ENCODE data around the gene NTN5. TPM values are rescaled to one million over a fixed set of nuclear protein-coding genes. Genes with fewer than 3 reads are reported as not detected.

NTN5 gene
- total RNA-seq, 3 donors from 2014 or later (not counting 1 experiment from before 2014, with no cell fraction given) = 1.3 to 3.4 (median 2.1) TPM

DNA sequence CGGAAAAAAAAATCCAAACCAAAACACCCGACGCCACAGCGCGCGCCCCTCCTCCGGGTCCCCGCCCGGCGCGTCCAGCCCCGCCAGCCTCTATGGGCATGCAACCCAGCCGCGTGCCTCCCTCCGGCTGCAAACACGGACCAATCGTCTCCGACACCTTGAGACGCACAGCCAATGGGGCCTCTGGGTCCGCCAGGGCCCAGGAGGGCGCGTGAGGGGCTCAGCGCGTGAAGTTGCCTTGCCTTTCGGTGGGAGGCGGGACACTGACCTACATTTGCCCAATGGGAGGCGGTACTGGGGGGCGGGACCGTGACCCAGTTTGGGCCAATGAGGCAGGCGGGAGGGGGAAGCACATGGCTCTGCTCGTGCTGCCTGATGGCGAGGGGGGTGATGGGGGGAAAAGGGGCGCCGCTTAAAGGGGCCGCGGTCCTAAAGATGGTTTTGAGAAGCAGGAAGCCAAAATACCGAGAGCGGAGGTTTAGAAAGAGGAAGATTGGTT lies 35.3 kb downstream of the NTN5 start:
- H3K9me3 ChIP-seq (ENCODE audit: control insufficient read depth, insufficient read depth, low read length) = no peaks in the 10 kb centered on the region
- peak overlapping the region; percentile 95 for H3K4me3 Mint-ChIP-seq
- H3K36me3 Mint-ChIP-seq = no peaks in the 10 kb centered on the region
- H3K27ac Mint-ChIP-seq = peak overlapping the region; percentile 99
- no peaks in the 10 kb centered on the region for H3K27me3 Mint-ChIP-seq (ENCODE audit: low read depth in 2 of 2)
- H3K9me3 Mint-ChIP-seq = peaks cover 0 to 4% of the 10 kb centered on the region in 2 donors
- TF ChIP-seq, protein P1, sequence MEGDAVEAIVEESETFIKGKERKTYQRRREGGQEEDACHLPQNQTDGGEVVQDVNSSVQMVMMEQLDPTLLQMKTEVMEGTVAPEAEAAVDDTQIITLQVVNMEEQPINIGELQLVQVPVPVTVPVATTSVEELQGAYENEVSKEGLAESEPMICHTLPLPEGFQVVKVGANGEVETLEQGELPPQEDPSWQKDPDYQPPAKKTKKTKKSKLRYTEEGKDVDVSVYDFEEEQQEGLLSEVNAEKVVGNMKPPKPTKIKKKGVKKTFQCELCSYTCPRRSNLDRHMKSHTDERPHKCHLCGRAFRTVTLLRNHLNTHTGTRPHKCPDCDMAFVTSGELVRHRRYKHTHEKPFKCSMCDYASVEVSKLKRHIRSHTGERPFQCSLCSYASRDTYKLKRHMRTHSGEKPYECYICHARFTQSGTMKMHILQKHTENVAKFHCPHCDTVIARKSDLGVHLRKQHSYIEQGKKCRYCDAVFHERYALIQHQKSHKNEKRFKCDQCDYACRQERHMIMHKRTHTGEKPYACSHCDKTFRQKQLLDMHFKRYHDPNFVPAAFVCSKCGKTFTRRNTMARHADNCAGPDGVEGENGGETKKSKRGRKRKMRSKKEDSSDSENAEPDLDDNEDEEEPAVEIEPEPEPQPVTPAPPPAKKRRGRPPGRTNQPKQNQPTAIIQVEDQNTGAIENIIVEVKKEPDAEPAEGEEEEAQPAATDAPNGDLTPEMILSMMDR (IDR thresholded peaks at IDR 0.05) = no peak
- intact Hi-C loops (cut with micrococcal nuclease) = loop anchor here (2.0 to 10.0 kb wide), 7 partner anchors 19 to 1005 kb away; partner anchors contain the start of genes GYS1, PPP1R15A, RPL18 and RRAS
- H3K36me3 ChIP-seq (ENCODE audit: control insufficient read depth, insufficient read depth, low read length) = peaks cover 8% of the 10 kb centered on the region
- DNase-seq (peak; percentile 99 to 100), ATAC-seq (peak; percentile 70 to 87 (median 76))
- no peaks in the 10 kb centered on the region for H3K27me3 ChIP-seq (ENCODE audit: control insufficient read depth, insufficient read depth, low read length)
- H3K27ac ChIP-seq (ENCODE audit: low read length) = peak overlapping the region; percentile 97
- peaks cover 39 to 51% of the 10 kb centered on the region in 2 donors for H3K4me1 Mint-ChIP-seq
- H3K4me1 ChIP-seq (ENCODE audit: control insufficient read depth, insufficient read depth, low read length) = peaks cover 52% of the 10 kb centered on the region
- peak overlapping the region; percentile 72 for H3K4me3 ChIP-seq (ENCODE audit: low read length)
- under 1% methylated on average over 38 of the region's 38 CpGs for WGBS (ENCODE audit: insufficient coverage)

DNA sequence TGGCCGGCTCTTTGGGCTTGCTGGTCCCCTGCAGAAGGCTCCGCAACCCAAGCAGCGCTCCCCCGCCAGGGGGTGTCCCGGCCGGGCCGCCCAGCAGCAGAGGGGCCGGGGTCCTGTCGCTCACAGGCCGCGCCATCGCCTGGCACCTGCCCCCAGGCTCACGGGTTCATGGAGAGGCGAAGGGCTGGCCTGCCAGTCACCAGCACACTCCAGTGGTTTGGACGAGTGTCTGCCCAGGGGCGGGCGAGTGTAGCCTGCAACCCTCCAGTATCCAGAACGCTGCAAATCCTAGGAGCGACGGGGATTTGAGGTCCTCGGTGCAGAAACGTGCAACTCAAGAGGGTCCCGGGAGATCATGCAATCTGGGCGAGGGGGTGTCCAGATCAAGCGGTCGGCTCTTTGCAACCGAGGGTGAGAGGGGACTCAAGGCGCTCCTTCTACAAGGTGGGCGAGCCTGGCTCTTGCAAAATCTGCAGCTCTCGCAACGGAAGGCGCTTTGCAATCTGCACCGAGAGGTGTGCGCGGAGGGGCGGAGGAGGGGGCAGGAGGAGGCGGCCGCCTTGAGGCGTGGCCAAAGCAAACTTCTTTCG lies 35.9 kb downstream of the NTN5 start, which contains the start of gene DBP:
Gene DBP (minus strand): TSS at position 521 of the 590 bp plus-strand sequence. CDS start 385 bp downstream, at position 136.
- Histone ChIP-seq H3K4me1 (ENCODE audit: control insufficient read depth, insufficient read depth, low read length) (peaks cover 55% of the 10 kb centered on the region), H3K4me3 (ENCODE audit: low read length) (peak within 1 kb of the TSS; percentile 72), H3K27ac (ENCODE audit: low read length) (peak within 1 kb of the TSS; percentile 97), H3K9me3 (ENCODE audit: control insufficient read depth, insufficient read depth, low read length) (no peaks in the 10 kb centered on the region), H3K27me3 (ENCODE audit: control insufficient read depth, insufficient read depth, low read length) (no peaks in the 10 kb centered on the region), H3K36me3 (ENCODE audit: control insufficient read depth, insufficient read depth, low read length) (peaks cover 11% of the 10 kb centered on the region)
- no peak for DNase-seq
- H3K36me3 Mint-ChIP-seq = no peaks in the 10 kb centered on the region
- peaks cover 0 to 4% of the 10 kb centered on the region in 2 donors for H3K9me3 Mint-ChIP-seq
- H3K27ac Mint-ChIP-seq = peak within 1 kb of the TSS; percentile 99
- TF ChIP-seq, protein P1 (IDR thresholded peaks at IDR 0.05) = no peak
- intact Hi-C loops (cut with micrococcal nuclease) = loop anchor here (2.0 to 10.0 kb wide), 7 partner anchors 18 to 1005 kb away; partner anchors contain the start of genes GYS1, PPP1R15A, RPL18 and RRAS
- no peaks in the 10 kb centered on the region for H3K27me3 Mint-ChIP-seq (ENCODE audit: low read depth in 2 of 2)
- peak within 1 kb of the TSS; percentile 95 for H3K4me3 Mint-ChIP-seq
- no peak for ATAC-seq
- under 1% methylated on average over 40 of the region's 40 CpGs for WGBS (ENCODE audit: insufficient coverage)
- peaks cover 39 to 51% of the 10 kb centered on the region in 2 donors for H3K4me1 Mint-ChIP-seq

DNA sequence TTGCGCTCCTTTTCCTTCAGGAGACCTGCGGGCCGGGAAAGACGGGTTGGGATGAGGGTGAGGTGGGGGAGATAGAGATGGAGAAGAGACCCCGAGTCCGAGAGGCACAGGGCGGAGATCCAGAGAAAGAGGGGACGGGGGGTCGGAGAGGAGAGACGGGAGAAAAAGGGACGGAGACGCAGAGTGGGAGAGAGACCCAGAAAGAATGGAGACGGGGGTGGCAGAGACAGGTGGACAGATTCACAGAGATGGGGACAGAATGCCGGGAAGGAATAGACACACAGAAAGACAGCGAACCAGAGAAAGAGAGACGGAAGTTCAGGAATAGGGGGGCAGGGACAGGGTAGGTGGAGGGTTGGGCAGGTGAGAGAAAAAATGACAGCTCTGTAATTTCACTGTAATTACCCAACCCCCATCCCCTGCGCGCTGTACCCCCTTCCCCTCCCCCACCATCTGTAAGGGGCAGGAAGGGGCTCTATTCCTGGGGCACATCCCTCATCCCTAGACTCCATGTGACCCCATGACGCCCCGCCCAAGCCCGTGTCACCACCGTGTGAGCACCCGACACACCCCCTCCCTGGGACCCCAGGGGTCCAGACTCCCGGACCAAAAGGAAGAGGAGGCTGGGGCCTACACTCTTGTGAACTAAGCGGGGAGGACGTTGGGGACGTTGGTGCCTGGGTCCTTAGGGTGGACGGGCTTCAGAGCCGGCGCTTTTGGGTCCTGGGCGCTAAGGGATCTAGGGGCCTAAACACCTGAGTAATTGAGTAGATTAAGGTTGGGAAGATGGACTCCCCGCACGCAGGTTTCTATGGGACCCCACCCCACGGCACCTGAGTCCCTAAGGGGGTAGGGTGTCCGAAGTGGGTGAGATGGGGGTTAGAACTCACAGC lies 36.6 kb downstream of the NTN5 start:
- peak overlapping the region; percentile 99 for H3K27ac Mint-ChIP-seq
- H3K4me1 Mint-ChIP-seq = peaks cover 39 to 51% of the 10 kb centered on the region in 2 donors
- 2% methylated on average over 32 of the region's 35 CpGs for WGBS (ENCODE audit: insufficient coverage)

More for the DNA sequence above, 36.6 kb downstream of the NTN5 start:
- TF ChIP-seq, protein P1 (IDR thresholded peaks at IDR 0.05) = no peak
- Mint-ChIP-seq H3K36me3 (no peaks in the 10 kb centered on the region), H3K4me3 (peak overlapping the region; percentile 95), H3K27me3 (ENCODE audit: low read depth in 2 of 2) (no peaks in the 10 kb centered on the region), H3K9me3 (peaks cover 0 to 4% of the 10 kb centered on the region in 2 donors)
- H3K36me3 ChIP-seq (ENCODE audit: control insufficient read depth, insufficient read depth, low read length) = peaks cover 18% of the 10 kb centered on the region
- peak overlapping the region; percentile 72 for H3K4me3 ChIP-seq (ENCODE audit: low read length)
- H3K27me3 ChIP-seq (ENCODE audit: control insufficient read depth, insufficient read depth, low read length) = no peaks in the 10 kb centered on the region
- H3K27ac ChIP-seq (ENCODE audit: low read length) = peak overlapping the region; percentile 56
- H3K4me1 ChIP-seq (ENCODE audit: control insufficient read depth, insufficient read depth, low read length) = peaks cover 59% of the 10 kb centered on the region
- DNase-seq = peak in 1 of 2 donors; percentile 57
- no peaks in the 10 kb centered on the region for H3K9me3 ChIP-seq (ENCODE audit: control insufficient read depth, insufficient read depth, low read length)
- no peak for ATAC-seq
- intact Hi-C loops (cut with micrococcal nuclease) = loop anchor here (2.0 to 10.0 kb wide), 7 partner anchors 17 to 1006 kb away; partner anchors contain the start of genes GYS1, PPP1R15A, RPL18 and RRAS
